Coronary artery (tissue), 2 donors: ENCODE results near the gene GABRA5.
"Not testable (repeated sequence)": the region's sequence is repeated elsewhere in the genome, so short reads cannot be mapped to it uniquely, and the experiment has no call there.

Source experiments
- DNase-seq: peaks from one replicate; pipeline ENCODE4 v3.0.0-alpha.2; 2017; ENCODE audit warnings: low spot score
- H3K27ac ChIP-seq, 2 donors: fragments of 200-600 bp; sonication (generic); one replicate each; pipeline ENCODE4 v1.5.1; 2016 to 2019
- H3K4me3 ChIP-seq: fragments of 200-600 bp; sonication (generic); 2 replicates; pipeline ENCODE4 v1.5.1; 2016; ENCODE audit warnings: mild to moderate bottlenecking, moderate library complexity
- CTCF ChIP-seq: fragments of 200-600 bp; sonication (generic); IDR thresholded peaks from one replicate; pipeline ENCODE4 v1.5.1; 2019; ENCODE audit warnings: antibody characterized with exemption

The GABRA5 gene

GRCh38 chr15:26866298-26867199, at the start of gene GABRA5:
Gene GABRA5 (plus strand): TSS chr15:26867062. CDS start chr15:26869249, 2,187 bp downstream.
- TF ChIP-seq CTCF, result no peak
- no peak for DNase-seq
- no peak within 1 kb of the TSS for H3K27ac ChIP-seq
- H3K4me3 ChIP-seq, result peak within 1 kb of the TSS; percentile 53

- DNase-seq, H3K4me3 ChIP-seq, H3K27ac ChIP-seq: not testable (repeated sequence)
Observed at GRCh38 chr15:26831191-26831590, 35.7 kb upstream of the GABRA5 start.

GRCh38 chr15:26831951-26832350, 34.9 kb upstream of the GABRA5 start:
- DNase-seq, result no peak
- Histone ChIP-seq H3K27ac (no peak overlapping the region), H3K4me3 (no peak overlapping the region)
- no peak for TF ChIP-seq CTCF

- H3K4me3 ChIP-seq, result no peak overlapping the region
- no peak for TF ChIP-seq CTCF
- no peak for DNase-seq
- H3K27ac ChIP-seq, result no peak overlapping the region
Observed at GRCh38 chr15:26838742-26839460, 28.0 kb upstream of the GABRA5 start.

- TF ChIP-seq CTCF, result no peak
- no peak overlapping the region for H3K4me3 ChIP-seq
- H3K27ac ChIP-seq, result no peak overlapping the region
- no peak for DNase-seq
Observed at GRCh38 chr15:26841514-26841913, 25.3 kb upstream of the GABRA5 start.

GRCh38 chr15:26841941-26842340, 24.9 kb upstream of the GABRA5 start:
- TF ChIP-seq CTCF, result no peak
- no peak for DNase-seq
- Histone ChIP-seq H3K27ac (no peak overlapping the region), H3K4me3 (no peak overlapping the region)

GRCh38 chr15:26842391-26842790, 24.5 kb upstream of the GABRA5 start:
- no peak for TF ChIP-seq CTCF
- DNase-seq, result no peak
- Histone ChIP-seq H3K27ac (no peak overlapping the region), H3K4me3 (no peak overlapping the region)
